Measurements from ENCODE around the gene RARB. TPM values are rescaled to one million over a fixed set of nuclear protein-coding genes. Genes with fewer than 3 reads are reported as not detected.

The RARB gene
- total RNA-seq, 1 donor from 2014 or later: 15.0 TPM

GRCh38 chr3:25448750-25449692, 21.0 kb downstream of the RARB start:
- no peak for DNase-seq (ENCODE audit: extremely low spot score in 2 of 2)
- TF ChIP-seq POLR2AphosphoS5 (IDR thresholded peaks at IDR 0.05; ENCODE audit: insufficient read depth in 1 of 2, low read depth in 1 of 2) (peak in 1 of 2 donors; percentile 47), POLR2A (IDR thresholded peaks at IDR 0.05) (no peak)
- Histone ChIP-seq H3K4me3 (no peak overlapping the region), H3K4me1 (peaks cover 23% of the 10 kb centered on the region), H3K27me3 (no peaks in the 10 kb centered on the region), H3K27ac (peak overlapping the region; percentile 42), H3K36me3 (no peaks in the 10 kb centered on the region), H3K9me3 (no peaks in the 10 kb centered on the region)
- intact Hi-C loops (cut with DNase I): no loop called here

GRCh38 chr3:25449857-25450256, 21.8 kb downstream of the RARB start:
- no peak for DNase-seq (ENCODE audit: extremely low spot score in 2 of 2)
- H3K4me3 ChIP-seq: no peak overlapping the region
- H3K4me1 ChIP-seq: peaks cover 31% of the 10 kb centered on the region
- intact Hi-C loops (cut with DNase I): no loop called here
- peak overlapping the region; percentile 42 for H3K27ac ChIP-seq
- no peaks in the 10 kb centered on the region for H3K9me3 ChIP-seq
- H3K27me3 ChIP-seq: no peaks in the 10 kb centered on the region
- no peaks in the 10 kb centered on the region for H3K36me3 ChIP-seq
- no peak for TF ChIP-seq POLR2A (IDR thresholded peaks at IDR 0.05)
- no peak for TF ChIP-seq CTCF (IDR thresholded peaks at IDR 0.05)
- TF ChIP-seq POLR2AphosphoS5 (IDR thresholded peaks at IDR 0.05; ENCODE audit: insufficient read depth in 1 of 2, low read depth in 1 of 2): no peak

GRCh38 chr3:25452192-25452591, 24.1 kb downstream of the RARB start:
- Histone ChIP-seq H3K4me1 (peaks cover 49% of the 10 kb centered on the region), H3K27ac (no peak overlapping the region), H3K36me3 (no peaks in the 10 kb centered on the region), H3K9me3 (no peaks in the 10 kb centered on the region), H3K27me3 (no peaks in the 10 kb centered on the region), H3K4me3 (no peak overlapping the region)
- TF ChIP-seq CTCF (IDR thresholded peaks at IDR 0.05) (no peak), POLR2A (IDR thresholded peaks at IDR 0.05) (no peak), POLR2AphosphoS5 (IDR thresholded peaks at IDR 0.05; ENCODE audit: insufficient read depth in 1 of 2, low read depth in 1 of 2) (no peak)
- DNase-seq (ENCODE audit: extremely low spot score in 2 of 2): no peak
- intact Hi-C loops (cut with DNase I): no loop called here

GRCh38 chr3:25452740-25453139, 24.7 kb downstream of the RARB start:
- TF ChIP-seq POLR2A (IDR thresholded peaks at IDR 0.05) (no peak), POLR2AphosphoS5 (IDR thresholded peaks at IDR 0.05; ENCODE audit: insufficient read depth in 1 of 2, low read depth in 1 of 2) (no peak), CTCF (IDR thresholded peaks at IDR 0.05) (no peak)
- H3K4me1 ChIP-seq: peaks cover 55% of the 10 kb centered on the region
- DNase-seq (ENCODE audit: extremely low spot score in 2 of 2): no peak
- H3K4me3 ChIP-seq: no peak overlapping the region
- no peaks in the 10 kb centered on the region for H3K27me3 ChIP-seq
- H3K36me3 ChIP-seq: no peaks in the 10 kb centered on the region
- intact Hi-C loops (cut with DNase I): no loop called here
- H3K9me3 ChIP-seq: no peaks in the 10 kb centered on the region
- no peak overlapping the region for H3K27ac ChIP-seq

- Histone ChIP-seq H3K4me1 (peaks cover 61% of the 10 kb centered on the region), H3K27me3 (no peaks in the 10 kb centered on the region), H3K27ac (peak overlapping the region; percentile 76), H3K9me3 (no peaks in the 10 kb centered on the region), H3K4me3 (peak overlapping the region in 1 of 2 donors; percentile 6), H3K36me3 (no peaks in the 10 kb centered on the region)
- TF ChIP-seq CTCF (IDR thresholded peaks at IDR 0.05) (no peak), POLR2A (IDR thresholded peaks at IDR 0.05) (no peak)
- intact Hi-C loops (cut with DNase I): no loop called here
- DNase-seq (ENCODE audit: extremely low spot score in 2 of 2): no peak
These were observed 25.5 kb downstream of the RARB start for GRCh38 chr3:25453619-25454004.

Measured in vagina (tissue), 2 donors.